Mammary epithelial cell (primary cell): ENCODE data around the gene KCTD1.

Experiments used
- EZH2 ChIP-seq: IDR thresholded peaks from 2 replicates; pipeline ENCODE4 v1.6.1; 2012; ENCODE audit warnings: low read length, inconsistent platforms, borderline replicate concordance
- TF ChIP-seq, protein P1 (sequence below), 2 donors: IDR thresholded peaks in 1 of 2; conservative IDR thresholded peaks in 1 of 2; 2 replicates each; pipeline ENCODE4 v1.5.1; 2011 to 2012; ENCODE audit warnings: inconsistent platforms in 2 of 2, low read length in 2 of 2, mild to moderate bottlenecking in 2 of 2, control low read depth in 1 of 2, low read depth in 1 of 2; ENCODE audit not compliant: insufficient read depth in 1 of 2; ENCODE audit errors: extremely low read depth in 1 of 2

DNA sequence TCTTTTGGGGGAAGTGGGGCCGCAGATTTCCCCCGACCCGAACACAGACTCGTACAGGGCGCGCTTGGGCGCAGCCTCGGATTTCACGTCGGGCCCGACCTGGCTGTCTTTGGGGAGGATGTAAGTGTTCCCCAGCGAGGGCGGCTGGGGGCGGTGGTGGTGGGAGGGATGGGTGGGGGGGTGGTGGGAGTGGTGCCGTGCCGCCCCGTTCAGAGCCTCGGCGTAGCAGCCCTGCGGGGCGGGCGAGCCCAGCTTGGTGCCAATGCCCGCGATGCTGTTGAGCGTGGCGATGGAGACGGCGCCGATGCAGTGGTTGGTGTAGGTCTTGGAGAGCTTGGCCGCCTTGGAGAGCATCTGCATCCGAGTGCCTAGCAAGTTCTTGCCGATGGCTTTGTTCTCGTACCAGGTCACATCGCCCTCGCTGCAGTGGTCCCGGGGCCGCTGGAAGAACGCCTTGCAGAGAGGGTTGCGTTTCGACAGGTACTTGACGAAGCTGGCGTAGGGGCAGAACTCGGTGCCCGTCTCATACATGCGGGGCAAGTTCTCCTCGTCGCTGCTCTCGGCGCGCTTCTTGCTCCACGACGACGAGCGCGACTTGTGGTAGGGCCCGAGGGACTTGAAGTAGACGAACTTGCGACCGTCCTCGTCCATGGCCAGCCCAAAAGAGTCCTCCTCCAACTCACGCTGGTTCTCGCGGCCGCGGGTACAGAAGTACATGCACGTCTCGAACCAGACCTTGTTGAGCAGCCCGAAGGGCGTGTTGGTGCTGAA is 1.3 kb downstream of the KCTD1 start:
- TF ChIP-seq, protein P1, sequence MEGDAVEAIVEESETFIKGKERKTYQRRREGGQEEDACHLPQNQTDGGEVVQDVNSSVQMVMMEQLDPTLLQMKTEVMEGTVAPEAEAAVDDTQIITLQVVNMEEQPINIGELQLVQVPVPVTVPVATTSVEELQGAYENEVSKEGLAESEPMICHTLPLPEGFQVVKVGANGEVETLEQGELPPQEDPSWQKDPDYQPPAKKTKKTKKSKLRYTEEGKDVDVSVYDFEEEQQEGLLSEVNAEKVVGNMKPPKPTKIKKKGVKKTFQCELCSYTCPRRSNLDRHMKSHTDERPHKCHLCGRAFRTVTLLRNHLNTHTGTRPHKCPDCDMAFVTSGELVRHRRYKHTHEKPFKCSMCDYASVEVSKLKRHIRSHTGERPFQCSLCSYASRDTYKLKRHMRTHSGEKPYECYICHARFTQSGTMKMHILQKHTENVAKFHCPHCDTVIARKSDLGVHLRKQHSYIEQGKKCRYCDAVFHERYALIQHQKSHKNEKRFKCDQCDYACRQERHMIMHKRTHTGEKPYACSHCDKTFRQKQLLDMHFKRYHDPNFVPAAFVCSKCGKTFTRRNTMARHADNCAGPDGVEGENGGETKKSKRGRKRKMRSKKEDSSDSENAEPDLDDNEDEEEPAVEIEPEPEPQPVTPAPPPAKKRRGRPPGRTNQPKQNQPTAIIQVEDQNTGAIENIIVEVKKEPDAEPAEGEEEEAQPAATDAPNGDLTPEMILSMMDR (conservative IDR thresholded peaks at IDR 0.05 in 1 of 2, IDR thresholded peaks at IDR 0.05 in 1 of 2; ENCODE audit: extremely low read depth in 1 of 2, insufficient read depth in 1 of 2, low read depth in 1 of 2, low read length in 2 of 2): no peak
- no peak for TF ChIP-seq EZH2
